ENCODE data around the gene ERG. TPM values are rescaled to one million over a fixed set of nuclear protein-coding genes. Genes with fewer than 3 reads are reported as not detected.
A peak's percentile ranks its signal among the peaks of the same experiment; 100 is the strongest.

The ERG gene
- total RNA-seq, 4 donors from 2014 or later = 4.6 to 7.0 (median 5.1) TPM

GRCh38 chr21:38388203-38388602 lies 110.1 kb downstream of the ERG start:
- intact Hi-C loops (cut with DNase I; ENCODE audit: low total_unique reads) (no loop called here), in situ Hi-C loops (cut with MboI; ENCODE audit: low sequenced_read_pairs in 4 of 4) (no loop called here)
- ATAC-seq (no peak), DNase-seq (no peak)
- Histone ChIP-seq H3K36me3 (no peaks in the 10 kb centered on the region), H3K4me1 (no peaks in the 10 kb centered on the region), H3K27me3 (peaks cover 3 to 5% (median 4%) of the 10 kb centered on the region in 3 donors), H3K27ac (no peak overlapping the region), H3K4me3 (no peak overlapping the region), H3K9me3 (no peaks in the 10 kb centered on the region)
- TF ChIP-seq POLR2A (IDR thresholded peaks at IDR 0.05) (no peak), CTCF (IDR thresholded peaks at IDR 0.05 in 4 of 5, conservative IDR thresholded peaks at IDR 0.05 in 1 of 5) (no peak)

- Histone ChIP-seq H3K4me3 (no peak overlapping the region), H3K9me3 (no peaks in the 10 kb centered on the region), H3K27ac (no peak overlapping the region), H3K36me3 (no peaks in the 10 kb centered on the region), H3K27me3 (peaks cover 3 to 5% (median 4%) of the 10 kb centered on the region in 3 donors), H3K4me1 (no peaks in the 10 kb centered on the region)
- DNase-seq (no peak), ATAC-seq (no peak)
- in situ Hi-C loops (cut with MboI; ENCODE audit: low sequenced_read_pairs in 4 of 4) (no loop called here), intact Hi-C loops (cut with DNase I; ENCODE audit: low total_unique reads) (no loop called here)
- TF ChIP-seq CTCF (IDR thresholded peaks at IDR 0.05 in 4 of 5, conservative IDR thresholded peaks at IDR 0.05 in 1 of 5) (no peak), POLR2A (IDR thresholded peaks at IDR 0.05) (no peak)
Observed at GRCh38 chr21:38386967-38387366, 111.3 kb downstream of the ERG start.

- Histone ChIP-seq H3K9me3 (no peaks in the 10 kb centered on the region), H3K36me3 (no peaks in the 10 kb centered on the region), H3K27me3 (peaks cover 3 to 5% (median 4%) of the 10 kb centered on the region in 3 donors), H3K27ac (no peak overlapping the region), H3K4me3 (no peak overlapping the region), H3K4me1 (no peaks in the 10 kb centered on the region)
- ATAC-seq (no peak), DNase-seq (no peak)
- intact Hi-C loops (cut with DNase I; ENCODE audit: low total_unique reads) (no loop called here), in situ Hi-C loops (cut with MboI; ENCODE audit: low sequenced_read_pairs in 4 of 4) (no loop called here)
- TF ChIP-seq CTCF (IDR thresholded peaks at IDR 0.05 in 4 of 5, conservative IDR thresholded peaks at IDR 0.05 in 1 of 5) (no peak), POLR2A (IDR thresholded peaks at IDR 0.05) (no peak)
Observed at GRCh38 chr21:38385427-38386175, 112.7 kb downstream of the ERG start.

GRCh38 chr21:38384675-38385426 lies 113.4 kb downstream of the ERG start:
- TF ChIP-seq POLR2A (IDR thresholded peaks at IDR 0.05) = no peak
- no peak for TF ChIP-seq CTCF (IDR thresholded peaks at IDR 0.05 in 4 of 5, conservative IDR thresholded peaks at IDR 0.05 in 1 of 5)
- ATAC-seq = no peak
- H3K4me1 ChIP-seq = no peaks in the 10 kb centered on the region
- peaks cover 3 to 5% (median 4%) of the 10 kb centered on the region in 3 donors for H3K27me3 ChIP-seq
- no peaks in the 10 kb centered on the region for H3K9me3 ChIP-seq
- no peak overlapping the region for H3K4me3 ChIP-seq
- in situ Hi-C loops (cut with MboI; ENCODE audit: low sequenced_read_pairs in 4 of 4) = no loop called here
- H3K36me3 ChIP-seq = no peaks in the 10 kb centered on the region
- intact Hi-C loops (cut with DNase I; ENCODE audit: low total_unique reads) = no loop called here
- no peak overlapping the region for H3K27ac ChIP-seq
- DNase-seq = peak in 1 of 2 donors; percentile 4
